GM19397 (cell line): Measurements from ENCODE around the gene ARHGEF28.

Experiments
- ATAC-seq: cut with Tn5 transposase; IDR thresholded peaks from one replicate; pipeline ENCODE4 v1.9.1; 2021; ENCODE audit warnings: mild to moderate bottlenecking, moderate library complexity; ENCODE audit not compliant: unreplicated experiment

ARHGEF28 gene

GRCh38 chr5:73844165-73844564, 218.2 kb downstream of the ARHGEF28 start:
- ATAC-seq, result no peak

GRCh38 chr5:73851471-73852181, 225.6 kb downstream of the ARHGEF28 start:
- ATAC-seq, result no peak

DNA sequence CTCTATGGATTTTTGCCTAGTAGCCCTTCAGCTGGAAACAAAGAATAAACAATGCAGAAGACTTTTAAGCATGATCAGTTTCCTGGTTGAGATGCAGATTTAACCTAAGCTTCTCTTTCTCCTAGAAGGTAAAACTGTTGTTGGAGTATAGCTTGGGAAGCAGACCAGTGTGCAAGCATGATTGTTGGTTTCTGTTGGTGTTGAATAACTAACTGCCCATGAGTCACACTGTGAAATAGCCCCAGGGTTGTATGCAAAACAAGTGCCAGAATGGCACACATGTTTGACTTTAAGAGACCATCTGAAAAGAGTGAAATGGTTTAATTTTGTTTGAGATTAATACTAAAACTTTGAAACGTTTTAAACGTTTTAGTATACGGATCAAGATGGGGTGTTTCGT, 227.1 kb downstream of the ARHGEF28 start:
- no peak for ATAC-seq

DNA sequence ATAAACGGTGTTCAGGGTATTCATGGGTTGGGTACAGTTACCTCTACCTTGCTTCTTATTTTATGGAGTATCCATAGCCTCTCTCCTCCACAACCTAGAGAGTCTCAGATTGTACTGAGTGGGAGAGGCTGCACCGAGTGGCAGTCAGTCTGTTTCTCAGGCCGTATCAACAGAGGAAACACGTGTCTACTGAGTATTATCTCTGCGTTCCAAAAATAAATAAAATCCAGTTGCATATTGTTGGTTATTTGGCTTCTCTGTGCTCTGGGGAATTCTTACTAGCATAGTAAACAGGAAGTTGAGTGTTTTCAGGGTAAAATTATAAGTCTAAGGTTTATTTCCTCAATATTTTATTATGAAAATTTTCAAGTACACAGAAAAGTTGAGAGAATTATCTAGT, 231.0 kb downstream of the ARHGEF28 start:
- ATAC-seq, result no peak

GRCh38 chr5:73857446-73857845, 231.4 kb downstream of the ARHGEF28 start:
- ATAC-seq, result no peak

DNA sequence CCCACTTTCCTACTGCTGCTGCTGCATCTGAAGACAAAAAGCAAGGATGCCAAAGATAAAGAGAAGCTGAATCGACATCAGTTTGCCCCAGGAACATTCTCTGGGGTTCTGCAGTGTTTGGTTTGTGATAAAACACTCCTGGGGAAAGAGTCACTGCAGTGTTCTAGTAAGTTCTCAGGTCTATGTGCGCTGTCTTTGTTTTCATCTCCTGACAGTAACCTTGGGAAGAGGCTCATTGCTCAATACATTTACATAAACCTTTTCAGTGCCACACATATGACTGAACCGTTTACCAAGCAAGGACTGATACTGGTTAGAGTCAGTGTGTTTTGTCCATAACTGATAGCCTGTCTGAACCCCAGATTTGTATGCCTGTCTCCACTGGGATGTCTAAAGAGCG, 232.1 kb downstream of the ARHGEF28 start:
- no peak for ATAC-seq

DNA sequence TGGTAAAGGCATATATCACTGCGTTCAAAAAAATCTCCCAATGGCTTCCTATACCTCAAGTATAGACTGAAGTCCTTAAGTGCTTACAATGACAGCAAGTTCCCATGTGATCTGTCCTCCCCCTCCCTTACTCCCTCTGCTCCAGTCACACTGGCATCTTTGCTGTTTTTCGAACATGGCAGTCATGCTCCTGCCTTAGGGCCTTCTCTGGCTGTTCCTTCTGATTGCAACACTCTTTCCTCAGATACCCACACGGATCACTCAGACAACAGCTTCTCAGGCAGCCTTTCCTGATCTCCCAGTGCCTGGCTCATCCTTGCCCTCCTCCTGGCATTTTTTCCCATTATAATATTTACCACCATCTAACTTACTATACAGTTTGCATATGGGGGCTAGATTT, 232.8 kb downstream of the ARHGEF28 start:
- no peak for ATAC-seq

DNA sequence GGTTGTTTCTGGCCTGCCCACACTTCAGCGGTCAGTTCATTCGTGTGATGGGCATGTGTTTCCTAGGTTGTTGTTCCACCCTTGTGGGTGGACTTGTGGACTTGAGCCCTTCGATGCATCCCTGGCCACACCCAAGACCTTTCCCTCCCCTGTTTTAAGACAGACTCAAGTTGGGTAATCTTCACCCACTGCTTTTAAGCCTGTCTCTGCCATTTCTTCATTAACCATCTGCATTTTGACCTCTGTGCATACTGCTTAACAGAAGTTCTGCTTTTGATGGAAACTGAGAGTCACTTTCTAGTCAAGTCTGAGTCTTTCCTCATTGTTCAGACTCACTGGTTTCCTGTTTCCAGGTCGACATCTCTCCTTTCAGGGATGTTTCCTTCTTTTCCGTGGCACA, 233.7 kb downstream of the ARHGEF28 start:
- ATAC-seq, result no peak

GRCh38 chr5:73861313-73861988, 235.5 kb downstream of the ARHGEF28 start:
- ATAC-seq, result no peak

DNA sequence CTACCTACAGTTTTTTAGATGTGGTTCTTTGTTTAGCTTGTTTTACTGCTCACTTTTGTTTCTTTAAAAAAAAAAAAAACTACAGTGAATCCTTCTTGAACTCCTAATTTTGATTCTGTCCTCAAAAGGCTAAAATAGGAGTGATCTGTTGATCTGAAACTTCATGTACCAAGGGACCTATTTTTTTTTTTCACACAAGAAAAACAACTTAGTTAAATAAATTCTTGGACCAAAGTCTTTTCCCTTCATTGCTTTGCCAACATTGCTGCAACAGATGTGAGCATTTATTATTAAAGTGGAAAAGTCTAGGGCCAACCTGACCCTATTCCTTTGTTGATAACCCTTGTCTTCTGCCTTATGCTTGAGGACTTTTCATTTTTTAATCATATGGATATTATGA, 236.8 kb downstream of the ARHGEF28 start:
- ATAC-seq, result no peak

DNA sequence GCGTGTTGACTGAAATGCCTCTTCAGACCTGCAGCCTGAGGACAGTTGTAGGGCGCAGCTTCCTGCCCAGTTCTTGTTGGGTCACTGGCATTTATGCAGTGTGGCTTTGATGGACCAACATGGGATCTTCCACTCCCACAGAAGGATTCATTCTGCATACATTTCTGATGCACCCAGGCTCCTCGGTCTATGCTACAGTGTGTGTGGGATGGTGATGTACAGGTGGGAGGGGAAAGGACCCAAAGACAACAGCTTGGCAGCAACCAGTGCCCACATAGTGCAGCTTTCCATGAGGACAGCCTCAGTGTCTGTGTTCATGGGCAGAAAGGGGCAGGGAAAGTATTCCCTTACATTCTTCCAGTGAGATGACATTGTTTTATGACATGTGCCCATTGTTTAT, 237.9 kb downstream of the ARHGEF28 start:
- no peak for ATAC-seq

GRCh38 chr5:73865315-73865714, 239.3 kb downstream of the ARHGEF28 start:
- no peak for ATAC-seq

GRCh38 chr5:73867345-73868335, 241.6 kb downstream of the ARHGEF28 start:
- ATAC-seq, result no peak

GRCh38 chr5:73883646-73884045, 257.6 kb downstream of the ARHGEF28 start:
- no peak for ATAC-seq

- no peak for ATAC-seq
Observed at GRCh38 chr5:73887688-73888087, 261.7 kb downstream of the ARHGEF28 start.

DNA sequence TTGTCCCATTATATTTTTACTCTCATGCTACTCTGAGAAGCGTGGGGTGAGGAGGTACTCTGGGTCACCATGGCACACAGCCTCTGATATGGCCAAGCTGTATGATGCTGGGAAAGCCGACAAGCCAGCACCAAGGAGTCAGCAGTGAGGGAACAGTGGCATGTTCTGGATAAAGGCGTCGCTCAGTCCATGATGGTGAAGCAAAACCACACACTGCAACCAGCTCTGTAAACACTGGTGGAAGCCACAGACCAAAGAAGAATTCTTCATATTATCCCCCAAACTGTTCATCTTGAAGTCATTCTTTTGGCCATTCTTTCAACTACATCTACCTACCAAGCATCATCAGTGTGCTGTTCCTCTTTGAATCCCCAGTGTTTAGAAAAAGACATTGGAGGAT, 264.6 kb downstream of the ARHGEF28 start:
- no peak for ATAC-seq

GRCh38 chr5:73892218-73892617, 266.2 kb downstream of the ARHGEF28 start:
- ATAC-seq, result no peak

DNA sequence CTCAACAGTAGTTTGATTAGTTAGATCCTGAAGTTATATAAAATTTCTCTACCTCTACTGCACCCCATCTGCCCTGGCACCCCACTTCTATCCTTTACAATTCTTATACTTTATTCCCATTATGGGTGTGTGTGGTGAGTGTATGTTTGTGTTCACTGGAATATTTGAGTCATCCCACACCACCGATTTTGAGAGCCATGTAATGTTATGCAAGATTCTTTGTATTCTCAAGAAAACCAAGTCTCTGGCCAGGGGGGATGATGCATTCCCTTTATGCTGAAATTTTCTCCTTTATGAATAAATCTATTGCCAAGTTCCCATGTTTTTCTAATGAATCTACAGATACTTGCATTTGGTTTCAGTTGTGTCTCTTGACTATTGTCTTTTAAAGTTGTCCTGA, 266.8 kb downstream of the ARHGEF28 start:
- ATAC-seq, result no peak

GRCh38 chr5:73893813-73894212, 267.8 kb downstream of the ARHGEF28 start:
- ATAC-seq, result no peak

GRCh38 chr5:73894860-73895259, 268.9 kb downstream of the ARHGEF28 start:
- ATAC-seq, result no peak

DNA sequence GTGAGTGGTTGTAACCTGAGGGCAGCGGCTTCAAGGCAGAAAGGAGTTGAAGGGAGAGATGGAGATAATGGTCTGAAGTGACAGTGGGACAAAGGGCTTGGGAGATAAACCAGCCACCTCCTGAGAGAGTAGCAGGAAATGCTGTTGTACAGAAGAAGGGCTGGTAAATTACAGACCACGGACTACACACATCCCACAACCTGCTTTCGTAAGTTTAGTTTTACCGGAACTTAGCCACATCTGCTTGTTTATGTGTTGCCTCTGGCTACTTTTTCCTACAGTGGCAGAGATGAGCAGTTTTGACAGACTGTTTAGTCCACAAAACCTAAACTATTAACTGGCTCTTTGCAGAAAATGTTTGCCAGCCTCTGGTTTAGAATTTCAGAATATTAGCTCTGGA, 269.5 kb downstream of the ARHGEF28 start:
- no peak for ATAC-seq
